Right lobe of liver (tissue), 4 donors: ENCODE results near the gene TCF7.

Experiments
- POLR2A ChIP-seq: fragments of 450-650 bp; IDR thresholded peaks from one replicate; pipeline ENCODE4 v1.6.1; 2017; ENCODE audit warnings: antibody characterized with exemption, mild to moderate bottlenecking
- TF ChIP-seq, protein P1 (sequence below), 4 donors: fragments of 200-600 bp in 3 of 4; fragments of 450-650 bp in 1 of 4; IDR thresholded peaks; one replicate each; pipeline versions ENCODE4 v1.5.1 to v1.8.0; 2016 to 2022; ENCODE audit warnings: antibody characterized with exemption in 4 of 4, mild to moderate bottlenecking in 2 of 4
- donor health status: DM: no; HTN: no; CAD: no.
- donor health status: DM: no; HTN: no; CAD: no.
- donor health status: DM: no; HTN: yes; CAD: no.

DNA sequence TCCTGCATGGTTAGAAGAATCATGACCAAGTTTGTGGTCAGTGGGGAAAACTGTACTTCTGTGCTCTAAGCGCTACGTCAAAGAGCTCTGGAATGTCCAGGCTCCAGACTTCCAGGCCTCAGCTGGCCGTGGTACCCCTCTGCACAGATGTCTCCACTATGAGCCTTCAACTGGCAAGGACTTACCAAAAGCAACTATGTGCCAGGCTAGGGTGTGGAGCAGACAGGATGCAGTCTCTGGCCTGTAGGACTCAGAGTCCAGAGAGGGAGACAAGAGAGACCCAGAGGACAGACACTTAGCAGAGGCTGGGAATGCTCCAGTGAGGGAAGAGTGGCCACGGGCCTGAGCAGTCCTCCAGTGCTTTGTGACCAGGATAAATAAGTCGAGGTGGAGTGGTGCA is 31.0 kb upstream of the TCF7 start:
- no peak for TF ChIP-seq POLR2A
- TF ChIP-seq, protein P1, sequence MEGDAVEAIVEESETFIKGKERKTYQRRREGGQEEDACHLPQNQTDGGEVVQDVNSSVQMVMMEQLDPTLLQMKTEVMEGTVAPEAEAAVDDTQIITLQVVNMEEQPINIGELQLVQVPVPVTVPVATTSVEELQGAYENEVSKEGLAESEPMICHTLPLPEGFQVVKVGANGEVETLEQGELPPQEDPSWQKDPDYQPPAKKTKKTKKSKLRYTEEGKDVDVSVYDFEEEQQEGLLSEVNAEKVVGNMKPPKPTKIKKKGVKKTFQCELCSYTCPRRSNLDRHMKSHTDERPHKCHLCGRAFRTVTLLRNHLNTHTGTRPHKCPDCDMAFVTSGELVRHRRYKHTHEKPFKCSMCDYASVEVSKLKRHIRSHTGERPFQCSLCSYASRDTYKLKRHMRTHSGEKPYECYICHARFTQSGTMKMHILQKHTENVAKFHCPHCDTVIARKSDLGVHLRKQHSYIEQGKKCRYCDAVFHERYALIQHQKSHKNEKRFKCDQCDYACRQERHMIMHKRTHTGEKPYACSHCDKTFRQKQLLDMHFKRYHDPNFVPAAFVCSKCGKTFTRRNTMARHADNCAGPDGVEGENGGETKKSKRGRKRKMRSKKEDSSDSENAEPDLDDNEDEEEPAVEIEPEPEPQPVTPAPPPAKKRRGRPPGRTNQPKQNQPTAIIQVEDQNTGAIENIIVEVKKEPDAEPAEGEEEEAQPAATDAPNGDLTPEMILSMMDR (IDR thresholded peaks at IDR 0.05): no peak
